IMR-90 (cell line): Measurements from ENCODE around the gene ZKSCAN1. TPM values are rescaled to one million over a fixed set of nuclear protein-coding genes. Genes with fewer than 3 reads are reported as not detected.
"Not testable (repeated sequence)": the region's sequence is repeated elsewhere in the genome, so short reads cannot be mapped to it uniquely, and the experiment has no call there.

Experiments
- ATAC-seq: fragments of 200-7000 bp; cut with Tn5 transposase; 2 replicates; pipeline ENCODE4 v1.9.1; 2020; ENCODE audit warnings: low read depth, mild to moderate bottlenecking, moderate library complexity
- BruUV-seq: library from RNA; stranded (reverse); fragments of 400-500 nt; replicated peaks from 2 replicates; lab custom pipeline; 2021; lab: Mats Ljungman, UMichigan
- CTCF ChIA-PET: fragments of 300-600 bp; formaldehyde crosslinking; extraction: SDS; loops from one replicate; lab custom pipeline; 2021; ENCODE audit warnings: antibody characterized with exemption; lab: Yijun Ruan, JAX
- POLR2A ChIA-PET: fragments of 300-600 bp; sonication (Branson Sonifier 250); formaldehyde crosslinking; loops from one replicate; lab custom pipeline; 2022; ENCODE audit warnings: antibody characterized with exemption; ENCODE audit not compliant: unreplicated experiment; lab: Charles Lee
- DNase-seq: peaks from one replicate; pipeline ENCODE4 v3.0.0; 2013
- H2AFZ ChIP-seq: replicated peaks from 2 replicates; pipeline ENCODE3; 2013; ENCODE audit warnings: low read length, mild to moderate bottlenecking; ENCODE audit not compliant: poor library complexity
- H2AK5ac ChIP-seq: 2 replicates; pipeline ENCODE4 v1.6.1; 2013; ENCODE audit warnings: low read depth, low read length, inconsistent platforms
- H2AK9ac ChIP-seq: replicated peaks from 2 replicates; pipeline ENCODE3; 2013; ENCODE audit warnings: mild to moderate bottlenecking, low read depth, low read length, moderate library complexity; ENCODE audit not compliant: poor library complexity
- H2BK120ac ChIP-seq: 2 replicates; pipeline ENCODE4 v1.6.1; 2013; ENCODE audit warnings: low read depth, low read length, inconsistent platforms
- H2BK15ac ChIP-seq: 3 replicates; pipeline ENCODE4 v1.6.1; 2013; ENCODE audit warnings: low read depth, low read length, inconsistent platforms
- H2BK20ac ChIP-seq: 2 replicates; pipeline ENCODE4 v1.6.1; 2013; ENCODE audit warnings: low read depth, mild to moderate bottlenecking, inconsistent platforms, low read length, moderate library complexity
- H2BK5ac ChIP-seq: 2 replicates; pipeline ENCODE4 v1.6.1; 2013; ENCODE audit warnings: mild to moderate bottlenecking, low read depth, low read length, inconsistent platforms; ENCODE audit not compliant: poor library complexity, severe bottlenecking
- H3K14ac ChIP-seq: replicated peaks from 2 replicates; pipeline ENCODE4 v1.6.1; 2013; ENCODE audit warnings: low read depth, low read length, inconsistent platforms
- H3K18ac ChIP-seq: 2 replicates; pipeline ENCODE4 v1.6.1; 2013; ENCODE audit warnings: low read depth, low read length, control low read depth
- H3K23ac ChIP-seq: 2 replicates; pipeline ENCODE4 v1.6.1; 2013; ENCODE audit warnings: low read depth, low read length, inconsistent platforms
- H3K27ac ChIP-seq: 2 replicates; pipeline ENCODE4 v1.5.1; 2013; ENCODE audit warnings: mild to moderate bottlenecking, control low read depth, low read length; ENCODE audit not compliant: insufficient read depth
- H3K27me3 ChIP-seq: 2 replicates; pipeline ENCODE4 v1.6.1; 2013; ENCODE audit warnings: low read length; ENCODE audit not compliant: control insufficient read depth, insufficient read depth
- H3K36me3 ChIP-seq: 2 replicates; pipeline ENCODE4 v1.6.1; 2013; ENCODE audit warnings: low read length, mixed read lengths; ENCODE audit not compliant: control insufficient read depth, insufficient read depth
- H3K4ac ChIP-seq: 2 replicates; pipeline ENCODE4 v1.6.1; 2013; ENCODE audit warnings: low read depth, low read length, inconsistent platforms
- H3K4me1 ChIP-seq: 2 replicates; pipeline ENCODE4 v1.6.1; 2013; ENCODE audit warnings: low read length, mixed read lengths; ENCODE audit not compliant: control insufficient read depth, insufficient read depth
- H3K4me2 ChIP-seq: 2 replicates; pipeline ENCODE4 v1.6.1; 2013; ENCODE audit warnings: low read depth, mild to moderate bottlenecking, control low read depth, low read length, moderate library complexity
- H3K4me3 ChIP-seq: 2 replicates; pipeline ENCODE4 v1.5.1; 2013; ENCODE audit warnings: low read depth, mild to moderate bottlenecking, control low read depth, low read length, moderate library complexity; ENCODE audit not compliant: insufficient read depth
- H3K56ac ChIP-seq: 2 replicates; pipeline ENCODE4 v1.6.1; 2013; ENCODE audit warnings: low read length, inconsistent platforms; ENCODE audit not compliant: insufficient read depth; ENCODE audit errors: extremely low read depth
- H3K79me1 ChIP-seq, 2 experiments: 2 replicates each; pipeline ENCODE4 v1.6.1; 2013; ENCODE audit warnings: low read length in 2 of 2, inconsistent platforms in 1 of 2, low read depth in 1 of 2
- H3K9ac ChIP-seq: 2 replicates; pipeline ENCODE4 v1.6.1; 2013; ENCODE audit warnings: low read depth, low read length, control low read depth
- H3K9me1 ChIP-seq: 2 replicates; pipeline ENCODE4 v1.6.1; 2013; ENCODE audit warnings: low read length, inconsistent platforms; ENCODE audit not compliant: insufficient read depth
- H3K9me3 ChIP-seq: 2 replicates; pipeline ENCODE4 v1.6.1; 2013; ENCODE audit warnings: low read length; ENCODE audit not compliant: control insufficient read depth, insufficient read depth
- H4K20me1 ChIP-seq: 2 replicates; pipeline ENCODE4 v1.6.1; 2013; ENCODE audit warnings: low read length, inconsistent platforms; ENCODE audit not compliant: insufficient read depth
- H4K5ac ChIP-seq: 2 replicates; pipeline ENCODE4 v1.6.1; 2013; ENCODE audit warnings: mild to moderate bottlenecking, low read depth, low read length, control low read depth
- H4K8ac ChIP-seq, 2 experiments: 2 replicates each; pipeline ENCODE4 v1.6.1; 2013; ENCODE audit warnings: low read depth in 2 of 2, low read length in 2 of 2, control low read depth in 1 of 2, inconsistent platforms in 1 of 2
- H4K91ac ChIP-seq: 2 replicates; pipeline ENCODE4 v1.6.1; 2013; ENCODE audit warnings: low read depth, low read length, inconsistent platforms; ENCODE audit not compliant: insufficient read depth
- WGBS, 2 experiments: methylation state at CpG; one replicate each; pipeline versions ENCODE4 v1.1.5 to v1.1.7; 2013; ENCODE audit warnings: missing lambda C conversion rate in 2 of 2; ENCODE audit not compliant: insufficient read length in 1 of 2; ENCODE audit errors: extremely low coverage in 2 of 2; 5-methylcytosine and 5-hydroxymethylcytosine counted together
- dilution Hi-C: fragments of 300-500 bp; cut with HindIII; formaldehyde crosslinking; loops from one replicate; pipeline ENCODE4 v1.14.3; 2018; ENCODE audit warnings: low sequenced_read_pairs; ENCODE audit not compliant: unreplicated experiment
- in situ Hi-C: fragments of 300-500 bp; cut with MboI; formaldehyde crosslinking; loops from 3 replicates; pipeline ENCODE4 v1.14.3; 2019; ENCODE audit warnings: low sequenced_read_pairs, inconsistent platforms, mixed read lengths
- intact Hi-C: fragments of 100-400 bp; cut with micrococcal nuclease; formaldehyde crosslinking; loops from 2 replicates; pipeline ENCODE4 v1.10.0; 2022
- polyA plus RNA-seq, 3 experiments: library from polyadenylated mRNA; depleted of rRNA; stranded (reverse); fragments of >200 nt; gene quantifications; 2 replicates each; pipeline ENCODE4 v1.2.3, GENCODE V29; 2012; ENCODE audit warnings: low replicate concordance in 1 of 3
- total RNA-seq: library from RNA; depleted of rRNA; stranded (reverse); fragments of >200 nt; gene quantifications from 2 replicates; pipeline ENCODE4 v1.2.3, GENCODE V29; 2012

ZKSCAN1 gene
- total and polyA plus RNA-seq, 2 of the 4 experiments (the other 2 are of a cell fraction), result 13.7 to 40.7 TPM

DNA sequence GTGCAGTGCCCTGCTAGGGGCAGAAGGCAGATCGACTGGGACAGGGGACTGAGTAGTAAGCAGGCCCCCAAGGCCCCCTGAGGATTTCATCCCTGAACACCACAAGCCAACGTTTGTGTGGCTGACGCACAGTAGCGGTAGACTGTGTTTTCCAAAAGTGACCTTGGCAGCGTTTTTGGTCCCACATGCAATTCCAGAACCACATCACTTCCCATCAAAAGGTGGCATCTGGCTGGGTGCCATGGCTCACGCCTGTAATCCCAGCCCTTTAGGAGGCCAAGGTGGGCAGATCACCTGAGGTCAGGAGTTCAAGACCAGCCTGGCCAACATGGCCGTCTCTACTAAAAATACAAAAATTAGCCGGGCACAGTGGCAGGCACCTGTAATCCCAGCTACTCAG is 5.4 kb upstream of the ZKSCAN1 start:
- H3K18ac ChIP-seq, H2AK5ac ChIP-seq, H3K56ac ChIP-seq, H3K79me1 ChIP-seq, H3K14ac ChIP-seq, intact Hi-C loops, H2BK120ac ChIP-seq, H2BK5ac ChIP-seq, H2BK15ac ChIP-seq, DNase-seq, H4K91ac ChIP-seq, CTCF ChIA-PET, in situ Hi-C loops, H3K23ac ChIP-seq, H3K9me3 ChIP-seq, dilution Hi-C loops, H3K4me3 ChIP-seq, H4K20me1 ChIP-seq, ATAC-seq, H4K5ac ChIP-seq, H4K8ac ChIP-seq, H3K27ac ChIP-seq, POLR2A ChIA-PET, H3K4me1 ChIP-seq, H3K36me3 ChIP-seq, H3K4me2 ChIP-seq, H3K9me1 ChIP-seq, H3K9ac ChIP-seq, H3K4ac ChIP-seq, H2AK9ac ChIP-seq, H2BK20ac ChIP-seq, BruUV-seq, H2AFZ ChIP-seq: not testable (repeated sequence)
- WGBS, 2 experiments, result 63% methylated on average over 5 of the region's 8 CpGs; no CpG with 5 or more reads in 1 of the 2 experiments
- H3K27me3 ChIP-seq, result peaks cover 12% of the 10 kb centered on the region
